GM03348 (cell line): ENCODE data around the gene ERG28.
"Not testable (repeated sequence)": the region's sequence is repeated elsewhere in the genome, so short reads cannot be mapped to it uniquely, and the experiment has no call there.

Source experiments
- DNase-seq: peaks from one replicate; pipeline ENCODE4 v3.0.0; 2012; ENCODE audit warnings: low spot score

ERG28 gene

DNA sequence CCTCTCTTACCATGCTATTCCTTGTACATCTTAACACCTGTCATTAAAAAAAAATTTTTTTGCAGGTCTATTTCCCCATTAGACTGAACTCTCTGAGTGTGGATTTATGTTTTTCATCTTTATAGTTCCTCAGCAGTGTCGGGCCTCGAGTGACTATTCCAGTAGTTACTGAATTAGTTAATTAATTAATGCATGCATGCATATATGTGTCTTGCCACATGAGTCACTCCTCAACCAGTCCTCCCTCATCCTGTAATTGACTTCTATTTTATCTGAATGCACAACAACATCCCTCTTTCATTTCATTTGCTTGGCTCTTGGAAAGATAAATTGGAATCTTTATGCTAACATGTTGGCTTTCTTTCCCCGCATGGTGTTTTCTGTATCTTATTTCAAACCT lies 35.6 kb downstream of the ERG28 start:
- DNase-seq = no peak

DNA sequence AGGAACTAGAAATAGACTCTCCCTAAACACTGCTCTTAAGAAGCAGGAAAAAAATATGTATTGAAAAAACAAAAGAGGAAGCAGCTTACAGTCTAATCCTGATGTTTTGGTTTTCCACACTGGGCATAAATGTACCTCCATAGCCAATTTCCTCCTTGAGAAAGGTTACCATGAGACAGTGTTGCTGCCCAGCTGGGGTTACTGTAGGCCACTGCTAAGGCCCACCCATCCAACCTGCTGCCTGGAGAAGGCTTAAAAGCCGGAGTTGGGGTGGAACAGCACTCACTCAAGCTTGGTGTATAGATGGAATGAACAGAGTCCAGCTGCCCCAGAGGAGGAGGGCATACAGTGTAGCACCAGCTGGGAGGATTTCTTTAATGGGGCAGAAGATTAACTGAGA lies 41.1 kb downstream of the ERG28 start:
- DNase-seq = no peak

DNA sequence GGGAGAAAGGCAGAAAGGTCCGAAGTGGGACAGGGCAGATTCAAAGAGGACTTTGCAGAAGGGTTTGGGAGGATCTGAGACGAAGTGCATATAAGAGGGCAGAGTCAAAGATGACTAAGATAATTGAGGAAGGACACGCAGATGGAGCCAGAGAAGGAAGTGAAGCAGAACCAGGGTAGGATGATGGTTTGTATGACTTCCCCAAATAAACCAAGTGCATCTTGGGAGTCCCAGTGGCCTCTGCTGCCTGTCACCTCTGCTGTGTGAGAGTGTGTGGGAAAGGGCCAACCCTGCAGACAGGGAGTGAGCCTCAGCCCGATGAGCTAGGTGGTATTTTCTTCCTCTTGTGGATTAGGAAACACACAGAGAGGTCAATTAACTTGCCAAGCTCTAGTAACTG lies 45.5 kb downstream of the ERG28 start:
- DNase-seq = no peak

DNA sequence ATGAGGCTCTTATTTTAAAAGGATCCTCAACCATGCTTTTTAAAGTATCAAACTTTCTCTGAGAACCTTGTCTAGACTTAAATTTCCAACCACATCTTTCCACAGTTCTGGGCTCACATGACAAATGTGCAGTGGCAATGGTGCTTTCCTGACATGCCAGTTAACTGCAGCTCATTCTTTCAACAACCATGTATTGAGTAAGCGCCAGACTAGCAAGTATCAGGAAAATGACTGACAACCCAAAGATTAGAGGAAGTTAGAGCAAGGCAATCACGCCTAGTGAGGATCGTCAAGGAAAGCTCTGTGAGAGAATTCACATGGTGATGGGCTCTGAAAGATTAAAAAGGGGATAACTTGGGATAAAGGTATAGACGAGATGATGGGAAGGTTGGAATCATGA lies 46.5 kb downstream of the ERG28 start:
- no peak for DNase-seq

DNA sequence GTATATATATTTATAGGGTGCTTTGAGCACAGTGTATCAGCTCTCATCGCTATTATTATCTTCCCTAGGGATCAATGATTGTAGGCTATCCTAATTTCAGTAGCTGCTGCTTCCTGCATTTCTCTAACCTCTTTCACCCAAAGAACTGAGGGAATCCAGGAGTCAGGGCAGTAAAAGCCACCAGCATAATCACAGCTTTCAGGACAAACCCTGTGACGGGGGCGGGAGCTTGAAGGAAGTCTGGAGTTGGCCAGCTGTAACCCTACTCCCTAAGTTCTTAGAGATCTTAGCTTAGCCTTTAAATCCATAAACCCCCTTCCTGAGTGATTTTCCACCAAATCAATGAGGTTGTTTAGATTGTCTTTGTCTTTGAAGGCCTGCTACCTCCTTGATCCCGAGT lies 48.5 kb downstream of the ERG28 start:
- no peak for DNase-seq

DNA sequence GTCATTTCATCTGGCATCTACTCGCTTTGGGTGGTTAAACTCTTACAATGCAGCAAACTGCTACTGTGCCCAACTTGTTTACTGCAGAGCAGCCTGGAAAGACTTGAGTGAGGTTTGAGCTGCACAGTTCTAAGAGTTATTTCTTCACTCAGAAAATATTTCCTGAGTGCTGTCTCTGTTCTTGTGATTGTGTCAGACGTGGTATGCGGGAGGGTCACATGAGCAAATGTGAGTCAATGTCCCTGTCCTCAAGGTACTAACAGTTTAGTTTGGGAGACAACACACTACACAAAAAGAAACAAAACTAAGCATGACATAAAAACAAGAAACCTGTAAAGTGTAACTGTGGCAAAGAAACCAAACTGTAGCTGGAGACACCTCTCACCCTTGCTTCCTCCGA lies 49.8 kb downstream of the ERG28 start:
- no peak for DNase-seq

DNA sequence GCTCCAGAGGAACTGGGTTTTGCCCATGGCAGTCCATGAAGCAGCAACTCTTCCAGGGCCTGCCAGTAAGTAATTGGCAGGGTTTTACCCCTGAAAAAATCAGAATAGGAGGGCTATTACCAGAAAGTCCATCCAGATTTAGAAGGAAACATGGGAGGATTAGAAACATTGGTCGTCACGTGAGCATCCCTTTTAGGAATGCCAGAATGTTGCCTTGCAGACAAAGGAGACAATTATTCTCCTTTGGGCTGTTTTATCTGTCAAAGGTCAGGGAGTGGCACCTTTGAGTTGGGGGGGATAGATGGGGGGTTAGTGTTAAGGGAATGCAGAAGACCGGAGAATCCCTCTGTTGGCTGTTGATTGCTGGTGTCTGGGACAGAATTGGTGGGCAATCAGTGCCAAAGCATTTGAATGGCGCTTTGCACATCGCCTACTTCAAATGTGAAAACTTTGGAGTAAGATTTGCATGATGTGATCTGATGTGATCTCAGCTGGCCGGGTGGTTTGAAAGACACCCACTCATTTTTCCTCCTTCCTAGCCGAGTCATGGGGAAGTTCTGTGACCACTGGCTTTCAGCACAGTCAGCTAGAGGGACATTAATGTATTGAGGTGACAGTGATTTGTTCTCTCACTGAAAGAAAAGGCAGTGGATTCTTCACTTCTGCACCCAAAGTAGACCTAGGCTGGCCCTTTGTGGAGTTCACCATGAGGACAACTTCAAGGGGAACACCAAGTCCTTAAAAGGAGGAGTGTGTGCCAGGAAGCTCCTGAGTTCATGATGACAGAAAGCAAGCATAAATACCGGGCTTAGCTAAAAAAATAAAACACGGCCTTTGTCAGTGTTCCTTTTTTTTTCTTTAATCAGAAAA lies 50.8 kb downstream of the ERG28 start:
- no peak for DNase-seq

DNA sequence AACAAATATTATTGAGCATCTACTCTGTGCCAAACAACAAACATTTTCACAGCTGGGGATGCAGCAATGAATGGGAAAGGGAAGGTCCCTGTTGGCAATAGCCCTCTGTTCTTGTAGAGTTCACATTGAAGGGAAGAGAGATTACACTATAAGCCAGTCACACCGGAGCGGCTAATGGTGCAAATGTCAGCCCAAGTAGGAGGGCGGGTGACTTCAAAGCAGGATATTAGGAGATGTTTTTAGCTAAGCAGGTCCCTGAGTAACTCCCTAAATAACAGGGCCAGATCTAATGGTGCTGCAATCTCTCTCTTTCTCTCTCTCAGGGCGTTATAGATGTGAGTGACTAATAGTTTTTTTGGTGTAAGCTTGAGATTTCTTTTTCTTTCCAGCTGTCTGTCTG lies 51.6 kb downstream of the ERG28 start:
- DNase-seq = no peak

DNA sequence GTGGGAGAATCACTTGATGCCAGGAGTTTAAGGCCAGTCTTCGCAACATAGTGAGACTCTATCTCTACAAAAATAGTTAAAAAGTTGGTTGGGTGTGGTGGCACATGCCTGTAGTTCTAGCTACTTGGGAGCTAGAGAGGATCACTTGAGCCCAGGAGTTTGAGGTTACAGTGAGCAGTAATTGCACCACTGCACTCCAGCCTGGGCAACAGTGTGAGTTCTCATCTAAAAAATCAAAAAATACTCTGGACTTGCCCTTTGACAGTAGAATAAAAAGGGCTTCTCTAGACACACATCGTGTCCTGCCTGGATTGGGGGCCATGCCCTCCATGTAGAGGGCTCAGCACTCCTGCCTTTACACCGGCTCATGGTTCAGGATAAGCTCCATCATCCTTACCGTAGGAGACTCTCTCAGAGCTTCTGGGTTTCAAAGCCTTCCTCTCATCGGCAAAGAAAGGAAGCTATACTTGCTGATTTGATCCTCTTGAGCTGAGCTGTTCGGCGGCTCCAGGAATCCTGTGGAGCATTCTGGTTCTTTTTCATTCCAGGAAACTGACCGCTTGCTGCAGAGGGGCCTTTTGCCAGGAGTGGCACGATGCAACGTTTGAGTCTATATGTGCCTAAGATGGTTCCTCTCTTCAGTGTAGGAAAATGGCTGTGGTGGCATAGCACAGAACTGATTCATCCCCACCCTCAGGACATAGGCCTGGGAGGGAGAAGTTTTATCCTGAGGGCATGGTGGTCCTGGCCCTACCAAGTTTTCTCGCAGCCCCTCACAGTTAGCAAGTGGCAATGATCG lies 52.6 kb downstream of the ERG28 start:
- DNase-seq = no peak

DNA sequence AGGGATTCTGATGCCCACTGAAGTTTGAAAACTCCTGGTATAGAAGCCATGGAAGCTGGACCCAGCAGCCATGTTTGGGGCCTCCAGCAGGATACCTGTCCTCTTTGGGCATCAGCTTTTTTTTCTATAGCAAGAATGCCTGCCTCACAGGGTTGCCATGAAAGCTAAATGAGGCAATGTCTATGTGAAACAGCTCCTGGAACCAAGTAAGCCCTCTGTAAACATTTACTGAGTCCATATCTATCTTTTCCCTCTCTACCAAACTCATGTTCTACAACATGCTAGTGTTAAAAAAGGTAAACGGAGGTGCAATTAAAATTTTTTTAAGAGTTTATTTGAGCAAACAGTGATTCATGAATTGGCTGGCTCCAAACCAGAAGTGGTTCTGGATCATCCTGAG lies 53.6 kb downstream of the ERG28 start:
- DNase-seq = no peak

DNA sequence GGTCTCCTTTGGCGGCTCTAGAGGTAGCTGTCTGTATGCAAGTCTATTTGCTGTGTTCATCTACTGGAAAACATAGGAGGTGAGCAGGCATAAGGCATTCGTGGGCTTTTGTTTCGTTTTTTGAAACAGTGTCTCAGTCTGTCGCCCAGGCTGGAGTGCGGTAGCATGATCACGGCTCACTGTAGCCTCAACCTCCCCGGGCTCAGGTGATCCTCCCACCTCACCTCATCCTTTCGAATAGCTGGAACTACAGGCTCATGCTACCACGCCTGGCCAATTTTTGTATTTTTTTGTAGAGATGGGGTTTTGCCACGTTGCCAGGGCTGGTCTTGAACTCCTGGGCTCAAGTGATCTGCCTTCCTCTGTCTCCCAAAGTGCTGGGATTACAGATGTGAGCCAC lies 54.8 kb downstream of the ERG28 start:
- DNase-seq = no peak

DNA sequence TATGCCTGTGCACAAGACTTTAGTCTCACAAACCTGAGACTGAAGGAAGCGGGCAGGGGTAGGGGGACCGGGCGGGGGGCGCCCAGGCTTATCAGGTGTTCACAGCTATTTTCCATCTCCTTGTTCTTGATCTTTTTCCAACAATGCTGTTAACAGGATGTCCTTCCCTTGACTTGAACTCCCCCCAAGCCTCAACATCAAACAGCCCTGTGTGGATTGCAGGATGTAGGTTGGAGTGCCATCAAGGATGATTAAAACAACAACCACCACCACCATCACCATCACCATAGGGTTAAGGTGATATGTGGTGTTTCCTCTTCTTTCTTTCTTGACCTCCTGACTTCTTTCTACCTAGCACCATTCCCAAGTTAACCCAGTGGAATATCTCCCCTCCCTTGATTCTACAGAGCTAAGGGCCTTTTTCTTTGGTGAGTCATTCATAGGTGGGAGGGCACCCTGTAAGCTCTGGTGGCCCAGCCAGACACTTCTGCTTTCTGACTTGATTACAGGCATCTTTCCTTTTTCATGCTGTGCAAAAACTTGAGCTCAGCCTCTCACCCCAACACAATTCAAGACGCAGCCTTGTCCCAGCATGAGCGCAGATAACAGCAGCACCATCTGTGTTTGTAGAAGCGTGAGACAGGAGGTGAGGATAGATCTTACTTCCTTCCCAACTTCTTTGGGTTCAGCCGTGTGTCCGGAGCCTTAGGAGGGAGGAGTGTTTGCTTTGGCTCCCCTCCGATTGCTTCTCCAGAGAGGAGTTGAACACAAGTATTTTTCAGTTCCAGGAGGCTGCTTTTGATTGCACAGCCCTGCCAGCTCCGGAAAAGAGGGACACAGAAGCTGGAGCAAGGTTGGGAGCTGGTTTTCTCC lies 55.5 kb downstream of the ERG28 start:
- no peak for DNase-seq

DNA sequence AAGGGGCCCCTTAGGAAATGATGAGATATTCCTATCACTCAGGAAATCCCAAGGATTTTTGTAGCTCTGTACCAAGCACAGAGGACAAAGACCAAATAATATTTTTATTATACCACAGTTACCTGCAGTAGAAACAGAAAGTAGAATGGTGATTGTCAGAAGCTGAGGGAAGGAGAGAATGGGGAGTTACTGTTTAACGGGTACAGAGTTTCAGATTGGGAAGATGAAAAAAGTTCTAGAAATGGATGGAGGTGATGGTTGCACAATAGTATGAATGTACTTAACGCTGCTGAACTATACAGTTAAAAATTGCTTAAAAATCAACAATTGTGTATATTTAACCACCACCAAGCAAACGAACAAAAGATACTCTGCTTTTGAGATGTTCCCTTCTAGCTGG lies 58.2 kb downstream of the ERG28 start:
- DNase-seq = no peak

DNA sequence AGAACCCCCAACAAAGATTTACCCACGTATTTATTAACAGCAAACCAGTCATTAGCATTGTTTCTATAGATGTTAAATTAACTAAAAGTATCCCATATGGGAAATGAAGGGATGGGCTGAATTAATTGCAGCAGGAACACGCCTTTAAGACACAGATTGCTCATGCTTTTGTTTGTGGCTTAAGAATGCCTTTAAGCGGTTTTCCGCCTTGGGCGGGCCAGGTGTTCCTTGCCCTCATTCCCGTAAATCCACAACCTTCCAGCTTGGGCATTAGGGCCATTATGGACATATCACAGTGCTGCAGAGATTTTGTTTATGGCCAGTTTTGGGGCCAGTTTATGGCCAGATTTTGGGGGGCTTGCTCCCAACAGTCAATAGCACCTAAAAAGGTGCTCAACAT lies 59.6 kb downstream of the ERG28 start:
- DNase-seq = not testable (repeated sequence)

DNA sequence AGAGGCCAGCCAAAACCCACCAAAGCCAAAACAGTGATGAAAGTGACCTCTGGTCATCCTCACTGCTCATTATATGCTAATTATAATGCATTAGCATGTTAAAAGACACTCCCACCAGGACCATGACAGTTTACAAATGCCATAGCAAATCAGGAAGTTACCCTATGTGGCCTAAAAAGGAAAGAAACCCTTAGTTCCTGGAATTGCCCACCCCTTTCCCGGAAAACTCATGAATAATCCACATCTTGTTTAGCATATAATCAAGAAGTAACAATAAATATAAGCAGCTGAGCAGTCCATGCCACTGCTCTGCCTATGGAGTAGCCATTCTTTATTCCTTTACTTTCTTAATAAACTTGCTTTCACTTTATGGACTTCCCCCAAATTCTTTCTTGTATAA lies 60.6 kb downstream of the ERG28 start:
- not testable (repeated sequence) for DNase-seq
